NB4 (cell line): ENCODE data around the gene TUT4.

Experiments
- DNase-seq: peaks from one replicate; pipeline ENCODE4 v3.0.0; 2010; ENCODE audit warnings: low read depth
- H3K4me3 ChIP-seq: one replicate; pipeline ENCODE4 v1.5.1; 2011; ENCODE audit warnings: mild to moderate bottlenecking, low read depth, low read length, moderate library complexity
- MYC ChIP-seq: IDR thresholded peaks from 2 replicates; pipeline ENCODE4 v1.6.1; 2011; ENCODE audit warnings: low read depth, low read length
- POLR2A ChIP-seq: IDR thresholded peaks from 2 replicates; pipeline ENCODE4 v1.6.1; 2011; ENCODE audit warnings: mild to moderate bottlenecking; ENCODE audit not compliant: insufficient read length; ENCODE audit errors: extremely low read depth
- TF ChIP-seq, protein P1 (sequence below): IDR thresholded peaks from 2 replicates; pipeline ENCODE4 v1.6.1; 2011; ENCODE audit warnings: low read depth, low read length
- TF ChIP-seq, protein P2 (sequence below): IDR thresholded peaks from one replicate; pipeline ENCODE4 v1.5.1; 2012; ENCODE audit warnings: low read depth, low read length

Gene TUT4

DNA sequence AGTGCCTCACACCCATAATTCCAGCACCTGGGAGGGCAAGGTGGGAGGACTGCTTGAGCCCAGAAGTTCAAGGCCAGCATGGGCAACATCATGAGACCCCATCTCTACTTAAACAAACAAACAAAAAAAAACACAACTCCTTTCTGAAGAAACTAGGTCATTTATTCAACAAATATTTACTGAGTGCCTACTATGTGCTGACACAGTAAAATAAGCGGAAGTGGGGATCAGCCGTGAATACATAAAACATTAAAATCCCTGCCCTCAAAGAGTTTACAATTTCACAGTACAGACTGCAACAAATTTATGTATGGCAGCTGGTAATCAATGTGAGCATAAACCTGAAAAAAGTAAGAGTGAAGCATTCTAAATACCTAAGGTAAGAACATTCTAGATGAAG lies 65.3 kb downstream of the TUT4 start:
- H3K4me3 ChIP-seq = no peak overlapping the region
- TF ChIP-seq, protein P1, sequence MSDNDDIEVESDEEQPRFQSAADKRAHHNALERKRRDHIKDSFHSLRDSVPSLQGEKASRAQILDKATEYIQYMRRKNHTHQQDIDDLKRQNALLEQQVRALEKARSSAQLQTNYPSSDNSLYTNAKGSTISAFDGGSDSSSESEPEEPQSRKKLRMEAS = no peak
- TF ChIP-seq POLR2A (no peak), MYC (no peak)
- TF ChIP-seq, protein P2, sequence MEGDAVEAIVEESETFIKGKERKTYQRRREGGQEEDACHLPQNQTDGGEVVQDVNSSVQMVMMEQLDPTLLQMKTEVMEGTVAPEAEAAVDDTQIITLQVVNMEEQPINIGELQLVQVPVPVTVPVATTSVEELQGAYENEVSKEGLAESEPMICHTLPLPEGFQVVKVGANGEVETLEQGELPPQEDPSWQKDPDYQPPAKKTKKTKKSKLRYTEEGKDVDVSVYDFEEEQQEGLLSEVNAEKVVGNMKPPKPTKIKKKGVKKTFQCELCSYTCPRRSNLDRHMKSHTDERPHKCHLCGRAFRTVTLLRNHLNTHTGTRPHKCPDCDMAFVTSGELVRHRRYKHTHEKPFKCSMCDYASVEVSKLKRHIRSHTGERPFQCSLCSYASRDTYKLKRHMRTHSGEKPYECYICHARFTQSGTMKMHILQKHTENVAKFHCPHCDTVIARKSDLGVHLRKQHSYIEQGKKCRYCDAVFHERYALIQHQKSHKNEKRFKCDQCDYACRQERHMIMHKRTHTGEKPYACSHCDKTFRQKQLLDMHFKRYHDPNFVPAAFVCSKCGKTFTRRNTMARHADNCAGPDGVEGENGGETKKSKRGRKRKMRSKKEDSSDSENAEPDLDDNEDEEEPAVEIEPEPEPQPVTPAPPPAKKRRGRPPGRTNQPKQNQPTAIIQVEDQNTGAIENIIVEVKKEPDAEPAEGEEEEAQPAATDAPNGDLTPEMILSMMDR = no peak
- DNase-seq = no peak

DNA sequence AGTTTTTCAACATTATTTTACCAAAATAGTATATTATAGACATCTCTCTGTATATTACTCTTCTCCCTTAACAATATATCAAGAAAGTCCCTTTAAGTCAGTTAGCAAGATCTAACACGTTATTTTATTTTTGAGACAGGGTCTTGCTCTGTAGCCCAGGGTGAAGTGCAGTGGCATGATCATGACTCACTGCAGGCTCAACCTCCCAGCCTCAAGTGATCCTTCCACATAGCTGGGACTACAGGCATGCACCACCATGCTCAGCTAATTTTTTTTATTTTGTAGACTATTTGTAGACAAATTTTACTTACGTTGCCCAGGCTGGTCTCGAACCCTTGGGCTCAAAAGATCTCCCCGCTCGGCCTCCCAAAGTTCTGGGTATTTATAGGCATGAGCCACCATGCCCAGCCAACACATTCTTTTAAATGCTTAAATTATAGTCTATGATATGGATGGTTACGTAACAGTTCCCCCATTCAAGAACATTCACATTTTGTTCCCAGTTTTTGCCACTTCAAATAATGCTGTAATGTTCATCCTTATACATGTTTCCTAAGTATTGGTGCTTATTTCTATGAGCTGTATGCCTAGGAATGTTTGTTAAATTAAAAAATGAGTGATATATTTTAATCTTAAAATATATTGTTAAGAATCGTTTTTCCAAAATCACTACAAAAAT lies 70.4 kb downstream of the TUT4 start:
- H3K4me3 ChIP-seq = no peak overlapping the region
- TF ChIP-seq POLR2A = no peak
- TF ChIP-seq, protein P2 = no peak
- TF ChIP-seq MYC = no peak
- TF ChIP-seq, protein P1 = no peak
- DNase-seq = no peak

DNA sequence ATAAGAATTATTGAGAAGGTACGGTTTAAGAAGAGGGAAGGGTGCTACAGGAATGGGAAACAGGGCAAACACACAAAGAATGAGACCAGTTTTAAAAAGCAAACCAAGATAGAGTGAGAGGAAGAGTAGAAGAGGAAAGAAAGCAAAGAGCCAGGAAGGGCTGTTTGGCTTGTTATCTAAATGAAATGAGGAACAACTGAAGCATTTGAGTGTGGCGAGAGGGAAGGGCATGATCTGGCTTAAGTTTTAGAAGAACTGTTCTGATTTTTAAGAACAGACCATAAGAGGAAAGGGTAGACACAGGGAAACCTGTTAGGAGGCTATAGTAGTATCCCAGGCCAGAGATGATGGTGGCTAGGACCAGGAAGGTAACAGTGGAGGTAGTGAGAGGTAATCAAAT lies 73.8 kb downstream of the TUT4 start:
- DNase-seq = no peak
- TF ChIP-seq, protein P1 = no peak
- TF ChIP-seq, protein P2 = no peak
- TF ChIP-seq MYC (no peak), POLR2A (no peak)
- H3K4me3 ChIP-seq = no peak overlapping the region

DNA sequence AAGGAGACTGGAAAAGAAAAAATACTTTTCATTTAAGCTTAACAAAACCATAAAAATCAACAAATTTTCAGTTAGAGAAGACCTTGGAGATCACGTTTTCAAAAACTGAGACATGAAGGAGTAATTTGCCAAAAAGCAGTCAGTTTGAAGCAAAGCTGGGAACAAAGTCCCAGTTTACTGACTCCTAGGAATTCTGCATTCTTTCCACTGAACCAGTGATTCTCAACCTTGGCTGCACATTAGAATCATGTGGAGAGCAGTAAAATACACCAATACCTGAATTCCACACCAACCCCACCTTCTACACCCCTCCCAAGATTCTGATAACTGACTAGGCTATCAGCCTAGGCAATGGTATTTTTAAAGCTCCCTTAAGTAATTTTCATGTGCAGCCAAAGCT lies 75.0 kb downstream of the TUT4 start:
- DNase-seq = no peak
- no peak overlapping the region for H3K4me3 ChIP-seq
- TF ChIP-seq, protein P2 = no peak
- no peak for TF ChIP-seq MYC
- TF ChIP-seq POLR2A = no peak
- TF ChIP-seq, protein P1 = no peak

DNA sequence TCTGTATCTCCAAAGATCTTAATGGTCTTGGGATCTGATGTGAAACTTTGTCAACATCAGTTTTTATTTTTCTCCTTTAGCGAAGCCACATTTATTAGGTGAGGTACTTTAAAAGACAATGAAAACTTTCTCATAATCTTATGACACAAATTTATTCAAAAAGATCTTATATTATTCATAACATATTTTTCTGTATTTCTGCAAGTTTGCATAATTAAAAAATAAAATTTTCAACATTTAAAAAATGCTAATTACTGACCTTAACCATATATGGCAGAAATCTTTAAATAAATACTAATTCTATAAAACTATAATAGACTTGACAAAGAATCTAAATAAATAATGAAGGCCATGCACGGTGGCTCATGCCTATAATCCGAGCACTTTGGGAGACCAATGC lies 75.9 kb downstream of the TUT4 start:
- TF ChIP-seq, protein P1 = no peak
- no peak for TF ChIP-seq POLR2A
- no peak for DNase-seq
- no peak overlapping the region for H3K4me3 ChIP-seq

DNA sequence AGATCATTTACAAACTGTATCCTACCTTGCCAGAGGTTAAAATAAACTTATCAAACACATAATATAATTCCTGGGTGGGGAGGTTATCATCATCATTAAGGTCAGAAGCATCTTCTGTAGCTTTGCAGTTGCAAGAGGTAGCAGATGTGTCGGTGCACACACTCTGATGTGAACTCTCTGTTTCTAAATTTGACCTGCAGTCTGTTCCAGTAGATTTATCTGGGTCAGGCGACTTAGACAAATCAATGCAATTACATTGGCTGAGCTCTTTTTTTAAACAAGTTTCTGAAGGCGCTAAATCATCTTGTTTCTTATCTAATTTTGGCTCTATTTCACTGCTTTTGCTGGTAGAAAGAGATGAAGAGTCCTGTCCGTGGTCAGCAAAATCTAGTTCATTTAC lies 78.1 kb downstream of the TUT4 start:
- no peak overlapping the region for H3K4me3 ChIP-seq
- no peak for DNase-seq
- TF ChIP-seq, protein P2 = no peak
- TF ChIP-seq, protein P1 = no peak
- TF ChIP-seq POLR2A = no peak
- TF ChIP-seq MYC = no peak
